ENCODE results near the gene FOXP1. TPM values are rescaled to one million over a fixed set of nuclear protein-coding genes. Genes with fewer than 3 reads are reported as not detected.

The FOXP1 gene
- total and polyA plus RNA-seq, 2 of the 8 experiments (the other 6 are each of a cell fraction or from before 2014, with no cell fraction given), result 13.9 to 25.4 TPM

DNA sequence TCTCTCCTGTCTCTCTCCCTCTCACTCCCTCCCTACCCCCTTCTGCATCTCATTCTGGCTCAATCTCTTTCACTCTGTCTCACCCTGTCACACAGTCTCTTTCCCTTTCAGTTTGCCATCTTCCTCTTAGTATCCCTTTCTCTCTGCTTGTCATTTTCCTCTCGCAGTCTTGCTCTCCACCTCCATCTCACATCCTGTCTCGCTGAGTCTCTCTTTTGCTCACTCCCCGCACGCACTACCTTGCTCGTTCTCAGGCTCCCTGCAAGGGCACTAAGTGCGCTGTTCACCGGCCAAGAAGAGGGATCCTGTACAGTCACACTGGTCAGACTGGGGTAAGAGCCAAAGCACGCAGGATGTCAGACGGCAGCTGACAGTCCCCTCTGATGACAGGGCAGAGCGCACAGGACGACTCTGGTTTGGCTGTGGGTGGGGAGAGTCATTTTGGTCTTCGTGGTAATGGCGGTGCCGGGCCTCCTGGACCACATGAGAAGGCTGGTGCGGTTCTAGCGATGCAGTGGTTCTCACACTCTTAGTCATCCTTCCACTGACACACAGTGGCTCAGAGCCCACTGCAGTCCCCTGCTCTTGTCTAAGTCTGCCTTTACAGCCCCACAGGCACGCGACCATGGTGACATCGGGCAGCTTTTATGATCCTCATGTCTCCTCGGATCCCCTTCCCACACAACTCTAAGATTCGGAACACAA is 356.8 kb downstream of the FOXP1 start:
- ChIA-PET CTCF (ENCODE audit: partially characterized antibody) (interaction anchor here (0.6 kb wide), 1 partner anchor 35 kb away, joined by 3 read pairs; no protein-coding TSS in a partner anchor), POLR2A (ENCODE audit: partially characterized antibody) (no interaction called here)
- H3K27me3 ChIP-seq (replicated peaks in 1 of 4; ENCODE audit: control insufficient read depth in 3 of 4, extremely low read depth in 1 of 4, insufficient read depth in 3 of 4, low read length in 3 of 4), result no peaks in the 10 kb centered on the region
- H3K36me3 ChIP-seq (ENCODE audit: control insufficient read depth in 2 of 4, insufficient read depth in 4 of 4, low read length in 3 of 4), result no peaks in the 10 kb centered on the region
- WGBS, 2 experiments (ENCODE audit: extremely low coverage in 1 of 2, insufficient coverage in 1 of 2, insufficient read length in 1 of 2, insufficient replicate concordance in 2 of 2, low coverage in 1 of 2, low lambda C conversion rate in 2 of 2, missing lambda C conversion rate in 1 of 2), result 92% methylated on average over 19 of the region's 21 CpGs; no CpG with 5 or more reads in 1 of the 2 experiments
- H4K5ac ChIP-seq (ENCODE audit: insufficient read length, low read depth, low read length), result no peak overlapping the region
- H2BK120ac ChIP-seq (replicated peaks; ENCODE audit: low read depth, low read length), result no peak overlapping the region
- H4K8ac ChIP-seq (ENCODE audit: extremely low read depth, insufficient read depth, low read length), result no peak overlapping the region
- H3K79me1 ChIP-seq (ENCODE audit: low read depth, low read length), result peaks cover 5% of the 10 kb centered on the region
- no peak overlapping the region for H3K14ac ChIP-seq (ENCODE audit: insufficient read length)
- peaks cover 0 to 17% of the 10 kb centered on the region in 2 experiments; a peak in 2 of 4 replicates for H3K79me2 ChIP-seq (ENCODE audit: control insufficient read depth in 1 of 2, insufficient read depth in 2 of 2, low read length in 2 of 2)
- no peak overlapping the region for H3K56ac ChIP-seq (replicated peaks; ENCODE audit: insufficient read length, low read depth, low read length)
- H2AFZ ChIP-seq (ENCODE audit: low read length), result no peak overlapping the region
- no peak overlapping the region for H2BK5ac ChIP-seq (ENCODE audit: low read depth, low read length)
- peaks cover 0 to 2% of the 10 kb centered on the region in 2 experiments for H4K20me1 ChIP-seq (replicated peaks in 1 of 2; ENCODE audit: control insufficient read depth in 1 of 2, insufficient read depth in 2 of 2, low read length in 2 of 2)
- 0 out of 2 replicates have a peak overlapping the region, but pooled peaks have one; percentile 47 for H2AK5ac ChIP-seq (ENCODE audit: low read depth, low read length)
- FAIRE-seq (no peak), DNase-seq (ENCODE audit: low read depth in 1 of 2, low spot score in 2 of 2) (no peak)
- no peak overlapping the region for H3K9ac ChIP-seq (replicated peaks in 1 of 4; ENCODE audit: extremely low read depth in 1 of 4, low read depth in 3 of 4, low read length in 3 of 4)
- no peak overlapping the region for H3K18ac ChIP-seq (ENCODE audit: extremely low read depth, low read length)
- no peak overlapping the region for H3K23ac ChIP-seq (ENCODE audit: insufficient read length)
- no peak overlapping the region for H3K4me3 ChIP-seq (ENCODE audit: extremely low read depth in 1 of 4, insufficient read depth in 2 of 4, low read depth in 3 of 4, low read length in 4 of 4)
- H3K4me2 ChIP-seq (ENCODE audit: insufficient read depth in 1 of 2, low read depth in 2 of 2, low read length in 2 of 2), result no peak overlapping the region
- no peak overlapping the region for H3K4ac ChIP-seq (replicated peaks; ENCODE audit: insufficient read length, low read depth, low read length)
- H2BK20ac ChIP-seq (ENCODE audit: low read length), result no peak overlapping the region
- no peaks in the 10 kb centered on the region for H3K23me2 ChIP-seq (ENCODE audit: low read depth, low read length)
- no peak overlapping the region for H4K91ac ChIP-seq (replicated peaks; ENCODE audit: insufficient read length, low read length)
- H3K27ac ChIP-seq (ENCODE audit: low read depth, low read length), result no peak overlapping the region
- peaks cover 2 to 11% (median 7%) of the 10 kb centered on the region in 4 experiments; a peak in 5 of 7 replicates for H3K4me1 ChIP-seq (replicated peaks in 1 of 4; ENCODE audit: control insufficient read depth in 3 of 4, insufficient read depth in 4 of 4, low read length in 3 of 4)
- no peak overlapping the region; the same call in 1 of the 2 replicates for H2BK12ac ChIP-seq (ENCODE audit: low read depth, low read length)
- H2BK15ac ChIP-seq (ENCODE audit: low read length), result no peak overlapping the region
- H3K9me3 ChIP-seq (ENCODE audit: insufficient read depth in 2 of 2, low read depth in 1 of 2, low read length in 1 of 2), result no peaks in the 10 kb centered on the region
- TF ChIP-seq SP1 (IDR thresholded peaks at IDR 0.05; ENCODE audit: low read depth, low read length) (no peak), POLR2A (IDR thresholded peaks at IDR 0.05; ENCODE audit: control extremely low read depth in 1 of 2, low read depth in 2 of 2, low read length in 2 of 2) (no peak), SP4 (IDR thresholded peaks at IDR 0.05; ENCODE audit: low read length) (no peak), CTBP2 (IDR thresholded peaks at IDR 0.05; ENCODE audit: borderline replicate concordance, insufficient read depth, insufficient read length, low read length) (no peak), SP2 (IDR thresholded peaks at IDR 0.05; ENCODE audit: low read length) (no peak), NANOG (IDR thresholded peaks at IDR 0.05; ENCODE audit: insufficient read depth, low read depth, low read length, poor library complexity, severe bottlenecking) (no peak), CREB1 (IDR thresholded peaks at IDR 0.05) (no peak), POLR2AphosphoS5 (IDR thresholded peaks at IDR 0.05; ENCODE audit: low read depth, low read length) (no peak), MAFK (IDR thresholded peaks at IDR 0.05; ENCODE audit: low read depth, low read length) (no peak), TAF1 (IDR thresholded peaks at IDR 0.05; ENCODE audit: low read depth, low read length) (no peak), KDM1A (IDR thresholded peaks at IDR 0.05; ENCODE audit: borderline replicate concordance, low read length) (no peak), BCL11A (IDR thresholded peaks at IDR 0.05; ENCODE audit: low read depth in 2 of 2, low read length in 2 of 2) (no peak), ZNF274 (IDR thresholded peaks at IDR 0.05; ENCODE audit: borderline replicate concordance, extremely low read depth, low read length) (no peak)
- TF ChIP-seq, protein P1, sequence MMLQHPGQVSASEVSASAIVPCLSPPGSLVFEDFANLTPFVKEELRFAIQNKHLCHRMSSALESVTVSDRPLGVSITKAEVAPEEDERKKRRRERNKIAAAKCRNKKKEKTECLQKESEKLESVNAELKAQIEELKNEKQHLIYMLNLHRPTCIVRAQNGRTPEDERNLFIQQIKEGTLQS (IDR thresholded peaks at IDR 0.05; ENCODE audit: insufficient read depth, low read depth, low read length), result no peak

Measured in H1 (cell line).